NCI-H82 treated with DMSO at 0.1 percent for 48 hours (cell line): Measurements from ENCODE around the gene SNX30.
A peak's percentile ranks its signal among the peaks of the same experiment; 100 is the strongest.

ENCODE experiments used
- DNase-seq: peaks from one replicate; lab custom pipeline; 2025; ENCODE audit not compliant: unreplicated experiment; lab: John Stamatoyannopoulos, UW

Gene SNX30

DNA sequence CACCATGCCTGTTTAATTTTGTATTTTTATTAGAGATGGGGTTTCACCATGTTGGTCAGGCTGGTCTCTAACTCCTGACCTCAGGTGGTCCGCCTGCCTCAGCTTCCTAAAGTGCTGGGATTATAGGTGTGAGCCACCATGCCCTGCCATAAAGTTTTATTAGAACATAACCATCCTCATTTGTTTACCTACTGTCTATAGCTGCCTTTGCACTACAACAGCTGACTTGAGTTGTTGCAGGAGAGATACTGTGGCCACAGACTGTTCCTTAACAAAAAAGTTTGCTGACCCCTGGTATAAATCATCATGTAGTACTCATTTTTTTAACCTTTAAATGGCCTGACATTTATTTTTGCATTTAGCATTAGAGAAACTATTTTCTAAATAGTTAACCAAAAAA, 31.7 kb downstream of the SNX30 start:
- DNase-seq = no peak

DNA sequence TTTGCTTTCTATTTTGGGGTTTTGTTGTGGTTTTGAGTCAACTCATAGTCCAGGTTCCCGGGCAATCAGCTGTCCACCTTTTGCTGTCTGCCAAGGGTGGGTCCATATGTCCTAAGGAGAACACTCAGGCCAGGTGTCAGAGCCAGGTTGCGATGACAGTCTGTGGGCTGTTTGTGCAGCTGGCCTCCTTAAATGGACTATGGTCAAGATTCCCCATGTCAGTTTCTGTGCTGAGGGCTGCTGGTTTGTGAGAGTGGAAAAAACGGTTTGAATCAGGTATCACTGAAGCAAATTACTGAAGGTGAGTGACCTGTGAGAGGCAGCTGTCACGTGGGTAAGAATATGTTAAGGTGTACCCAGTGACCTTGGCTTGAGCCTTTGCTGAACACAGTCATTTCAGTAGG, 33.0 kb downstream of the SNX30 start:
- no peak for DNase-seq

DNA sequence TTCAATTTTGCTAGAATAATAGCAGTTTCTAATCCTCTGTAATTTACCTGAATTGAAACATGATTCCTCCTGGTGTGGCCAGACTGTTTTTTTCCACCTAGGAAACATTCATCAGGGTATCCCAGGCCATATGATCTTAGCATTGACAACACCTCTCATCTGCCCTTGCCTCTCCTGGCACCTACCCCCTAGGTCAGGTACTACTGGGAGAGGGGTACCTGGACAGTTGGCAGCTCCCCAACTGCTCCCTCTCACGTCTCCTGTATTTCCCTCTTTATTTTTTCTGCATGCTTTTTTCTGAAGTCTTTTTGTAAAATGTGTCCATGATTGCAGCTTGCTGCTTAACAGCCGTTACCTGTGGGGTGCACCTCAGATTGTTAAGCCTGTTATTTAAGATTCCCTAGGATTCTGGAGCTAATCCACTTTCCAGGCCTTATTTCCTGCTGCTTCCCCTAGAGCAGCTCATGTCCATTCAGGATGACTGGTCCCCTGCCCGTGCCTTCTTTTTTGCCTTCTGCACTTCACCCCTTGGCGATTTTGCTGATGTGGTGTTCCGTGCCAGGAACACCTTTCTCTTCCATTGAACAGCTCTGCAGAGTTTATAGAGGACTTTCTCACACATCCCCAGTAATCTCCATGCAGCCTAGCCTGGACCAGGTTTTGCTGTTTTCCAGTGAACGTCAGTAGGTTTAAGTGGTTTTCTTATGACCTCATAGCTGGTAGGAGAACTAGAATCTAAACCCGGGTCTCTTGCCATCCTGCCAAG, 33.6 kb downstream of the SNX30 start:
- peak; percentile 21 for DNase-seq

DNA sequence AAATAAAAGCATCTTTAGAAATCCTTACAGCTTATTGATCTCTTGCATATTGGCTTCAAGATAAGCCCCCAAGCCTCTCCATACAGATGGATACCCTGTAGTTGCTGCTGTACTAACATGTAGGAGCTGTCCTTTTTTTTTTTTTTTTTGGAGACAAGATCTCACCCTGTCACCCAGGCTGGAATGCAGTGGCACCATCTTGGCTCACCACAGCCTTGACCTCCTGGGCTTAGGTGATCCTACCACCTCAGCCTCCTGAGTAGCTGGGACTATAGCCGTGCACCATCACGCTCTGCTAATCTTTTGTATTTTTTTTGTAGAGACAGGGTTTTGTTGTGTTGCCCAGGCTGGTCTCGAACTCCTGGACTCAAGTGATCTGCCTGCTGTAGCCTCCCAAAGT, 35.4 kb downstream of the SNX30 start:
- DNase-seq = no peak

DNA sequence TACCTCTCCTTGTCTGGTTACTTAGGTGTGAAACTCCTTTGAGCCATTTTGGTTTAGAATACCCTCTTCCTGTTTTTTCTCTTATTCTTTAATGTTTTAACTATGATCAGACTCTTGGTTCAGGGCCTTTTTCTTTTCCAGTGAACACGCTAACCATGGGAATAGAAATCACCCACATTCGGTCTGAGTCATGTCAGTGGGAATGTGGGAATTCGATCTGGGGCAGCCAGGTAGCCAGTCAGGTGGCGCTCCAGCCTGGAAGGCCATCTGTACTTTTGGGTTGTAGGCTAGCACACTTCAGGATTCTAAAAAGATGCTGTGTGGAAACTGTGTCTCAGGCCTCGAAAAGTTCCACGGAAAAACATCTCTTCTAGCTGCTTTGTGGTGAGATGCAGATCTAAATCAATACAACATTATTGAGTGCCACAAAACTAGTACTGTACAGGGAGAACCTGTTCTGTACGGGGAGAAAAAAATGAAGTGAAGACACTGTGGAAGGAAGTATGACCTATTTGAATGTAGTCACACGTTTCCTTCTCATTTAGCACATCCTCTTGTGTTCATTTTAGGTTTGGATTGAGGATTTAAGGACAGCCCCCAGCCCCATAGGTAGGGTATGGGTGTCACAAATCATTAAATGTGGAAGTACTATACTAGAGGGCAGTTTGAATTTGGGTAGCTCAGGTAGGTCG, 36.4 kb downstream of the SNX30 start:
- DNase-seq = no peak

DNA sequence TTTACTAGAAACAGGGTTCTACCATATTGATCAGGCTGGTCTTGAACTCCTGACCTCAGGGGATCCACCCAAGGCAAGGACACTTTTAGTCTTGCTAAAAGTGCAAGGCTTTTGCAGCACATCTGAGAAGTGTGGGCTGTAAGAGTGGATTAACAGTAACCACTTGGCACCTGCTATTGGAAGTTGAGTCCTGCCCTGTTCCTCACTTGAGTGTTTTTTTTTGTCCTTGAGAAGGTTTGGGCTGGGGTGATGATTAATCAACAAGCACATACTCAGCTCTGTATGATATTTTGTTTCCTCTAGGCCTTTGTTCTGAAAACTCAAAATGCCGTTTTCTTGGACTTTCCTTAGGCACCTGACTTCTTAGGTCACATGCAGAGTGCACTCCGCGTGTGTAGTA, 37.4 kb downstream of the SNX30 start:
- no peak for DNase-seq

DNA sequence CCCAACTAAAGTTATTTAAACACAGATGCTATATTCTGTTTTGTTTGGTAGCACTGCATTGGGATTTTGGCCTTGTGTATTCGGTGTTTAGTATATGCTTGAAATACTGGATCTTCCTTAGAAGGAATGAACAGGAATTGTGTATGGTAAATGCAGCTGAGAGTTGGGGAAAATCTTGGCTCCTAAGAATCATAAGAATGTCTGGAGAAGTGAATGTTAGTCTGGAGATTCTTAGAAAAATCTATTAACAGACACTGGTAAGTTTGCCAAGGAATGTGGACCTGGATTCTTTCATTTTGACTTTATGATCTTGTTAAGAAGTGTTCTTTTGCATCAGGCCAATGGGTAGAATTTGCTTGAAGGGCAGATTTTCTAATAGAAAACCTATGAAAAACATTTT, 38.9 kb downstream of the SNX30 start:
- no peak for DNase-seq

DNA sequence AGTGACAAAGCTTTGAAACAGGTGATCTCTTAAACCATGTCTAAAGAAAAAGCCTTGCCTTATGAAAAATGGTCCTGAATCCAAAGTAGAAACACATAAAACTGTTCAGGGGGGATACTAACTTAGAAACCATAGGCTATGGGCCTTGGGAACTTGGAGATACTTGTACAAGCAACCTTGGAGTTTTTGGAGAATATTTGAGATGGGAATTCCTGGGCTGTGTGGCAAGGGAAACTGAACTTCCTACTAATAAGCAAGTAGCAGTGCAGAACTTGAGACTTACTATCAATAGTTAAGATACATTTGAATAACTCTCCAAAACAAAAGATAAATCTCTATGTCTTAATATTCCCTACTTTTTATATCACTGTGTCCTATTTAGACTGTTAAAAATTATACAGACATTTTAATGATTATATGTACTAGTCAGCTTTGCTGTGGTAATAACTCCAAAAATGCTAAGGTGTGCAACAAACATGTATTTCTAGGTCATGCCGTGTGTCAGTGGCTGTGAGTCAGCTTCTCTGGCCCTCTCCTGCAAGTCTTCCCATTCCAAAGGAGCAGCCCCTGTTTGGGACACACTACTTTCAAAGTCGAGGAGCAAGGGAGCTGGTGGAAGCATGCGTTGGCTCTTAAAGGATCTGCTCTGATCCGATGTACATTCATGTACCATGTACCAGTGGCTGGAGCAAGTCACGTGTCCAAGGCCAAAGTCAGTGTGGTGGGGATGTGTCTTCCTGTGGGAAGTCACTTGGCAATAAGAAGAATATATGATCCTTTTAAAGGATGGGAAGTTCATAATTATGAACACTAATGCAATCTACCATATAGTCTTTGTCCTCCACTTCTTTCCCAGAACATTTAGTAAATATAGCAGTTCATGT, 39.6 kb downstream of the SNX30 start:
- DNase-seq = no peak

DNA sequence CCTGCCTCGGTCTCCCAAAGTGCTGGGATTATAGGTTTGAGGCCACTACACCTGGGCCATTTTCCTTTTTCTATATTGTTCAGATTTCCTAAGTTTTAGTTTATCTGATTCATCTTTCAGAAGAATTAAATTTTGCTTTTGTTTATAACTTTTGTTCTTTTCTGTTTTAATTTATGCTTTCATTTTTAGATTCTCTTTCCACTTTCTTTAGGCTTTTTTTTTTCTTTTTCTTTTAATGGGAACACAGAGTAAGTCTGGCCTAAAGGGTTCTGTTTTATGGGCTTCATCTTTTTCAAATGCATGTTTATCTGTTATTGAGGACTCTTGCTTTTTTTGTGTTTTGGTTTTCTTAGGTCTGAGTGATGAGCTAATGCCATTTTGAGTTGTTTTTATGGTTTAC, 42.1 kb downstream of the SNX30 start:
- DNase-seq = no peak

DNA sequence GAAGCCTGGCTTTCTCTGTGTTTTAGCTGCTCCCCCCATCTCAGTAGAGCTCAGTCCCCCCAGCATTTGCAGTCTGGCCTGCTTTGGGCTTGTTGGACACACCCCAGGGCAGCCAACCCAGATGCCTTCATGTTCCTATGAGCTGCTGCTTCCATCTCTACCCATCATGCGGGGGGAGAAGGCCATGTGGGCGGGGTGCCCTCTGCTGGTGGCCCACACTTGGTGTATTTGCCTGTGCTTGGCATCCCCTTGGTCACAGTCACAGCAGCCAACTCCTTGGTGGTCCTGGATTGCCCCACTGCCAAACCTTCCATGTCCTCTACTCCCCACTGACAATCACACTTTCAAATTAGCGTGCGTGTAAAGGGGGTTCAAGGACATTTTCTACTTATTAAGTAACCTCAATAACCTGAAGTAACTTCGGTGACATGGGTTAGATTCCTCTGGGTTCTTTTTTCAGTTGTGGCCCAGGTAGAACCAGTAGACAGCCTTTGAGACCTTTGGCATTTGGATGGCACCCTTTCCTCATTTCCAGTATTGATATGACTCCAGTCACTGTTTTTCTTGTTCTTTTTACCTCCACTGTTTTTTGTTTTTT, 42.8 kb downstream of the SNX30 start:
- DNase-seq = peak; percentile 20

DNA sequence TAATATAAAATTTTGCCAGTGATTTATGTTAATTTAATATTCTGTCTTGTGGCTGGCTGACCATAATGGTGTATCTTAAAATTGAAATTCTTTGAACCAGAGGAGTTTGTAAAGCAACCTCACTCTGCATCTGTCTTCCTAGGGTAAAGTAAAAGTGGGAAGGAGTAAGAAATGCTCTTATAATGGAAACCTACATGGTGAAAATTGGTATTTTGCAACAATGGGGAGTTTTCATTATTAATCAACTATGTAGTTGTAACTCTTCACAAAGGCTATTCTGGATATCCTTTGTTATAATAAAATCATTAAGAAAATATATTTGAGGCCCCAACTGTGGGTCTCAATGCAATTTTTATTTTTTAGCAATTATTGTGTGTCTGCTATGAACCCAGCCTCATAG, 44.2 kb downstream of the SNX30 start:
- DNase-seq = no peak

DNA sequence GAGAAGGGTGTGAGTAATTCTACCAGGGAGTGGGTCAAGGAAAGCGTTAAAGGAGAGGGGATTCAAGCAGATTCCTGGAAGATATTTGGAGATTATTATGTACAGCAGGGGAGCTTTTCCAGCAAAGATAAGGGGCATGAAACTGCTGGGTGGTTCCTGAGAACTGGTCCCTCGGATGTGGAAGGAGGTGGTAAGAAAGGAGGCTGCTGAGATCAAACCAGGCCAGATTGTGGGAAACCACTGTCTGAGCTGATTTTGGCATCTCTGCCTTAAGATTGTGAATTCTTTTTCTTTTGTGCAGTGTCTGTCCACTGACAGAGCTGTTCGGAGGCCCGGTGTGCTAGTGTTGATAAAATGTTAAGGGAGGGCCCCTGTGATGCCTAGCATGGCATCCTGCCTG, 45.4 kb downstream of the SNX30 start:
- DNase-seq = no peak

DNA sequence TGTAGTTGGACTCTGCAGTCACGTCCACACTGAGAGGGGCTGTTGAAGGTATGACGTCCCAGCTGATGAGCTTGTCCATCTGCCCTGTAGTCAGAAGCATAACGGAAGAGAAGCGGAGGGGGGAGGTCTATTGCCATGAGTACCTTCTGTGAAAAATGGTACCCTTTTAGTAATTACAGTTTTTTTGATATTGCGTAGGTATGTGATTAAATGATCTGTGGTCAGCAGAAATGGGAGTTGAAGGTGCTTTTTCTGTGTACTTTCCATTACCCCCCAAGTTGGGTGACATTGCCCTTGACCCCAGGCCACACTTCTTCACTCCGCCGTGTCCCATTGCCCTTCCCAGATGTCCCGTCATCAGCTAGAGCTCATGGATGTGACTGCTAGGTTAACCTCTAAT, 45.9 kb downstream of the SNX30 start:
- no peak for DNase-seq

DNA sequence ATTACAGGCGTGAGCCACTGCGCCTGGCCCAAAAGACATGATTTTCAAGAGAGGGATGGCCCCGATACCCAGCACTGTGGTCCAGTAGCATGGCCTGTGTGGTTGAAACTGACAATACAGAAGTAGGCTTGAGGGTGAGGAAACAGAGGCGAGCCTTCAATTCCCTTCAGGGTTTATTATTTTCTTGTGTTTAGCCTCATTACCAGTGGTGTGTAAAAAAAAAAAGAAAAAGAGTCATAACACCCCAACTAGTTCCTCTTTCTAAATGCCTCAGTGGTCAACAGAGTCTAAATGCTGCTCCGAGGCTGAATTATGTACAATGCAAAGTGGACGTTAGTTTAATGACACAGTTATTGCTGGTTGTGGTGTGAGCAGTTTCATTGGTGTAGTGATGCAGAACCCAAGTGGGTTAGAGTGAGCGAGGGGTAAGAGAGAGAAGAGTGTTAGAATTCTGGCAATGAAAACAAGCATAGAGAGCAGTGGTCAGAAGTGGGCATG, 58.8 kb downstream of the SNX30 start:
- no peak for DNase-seq

DNA sequence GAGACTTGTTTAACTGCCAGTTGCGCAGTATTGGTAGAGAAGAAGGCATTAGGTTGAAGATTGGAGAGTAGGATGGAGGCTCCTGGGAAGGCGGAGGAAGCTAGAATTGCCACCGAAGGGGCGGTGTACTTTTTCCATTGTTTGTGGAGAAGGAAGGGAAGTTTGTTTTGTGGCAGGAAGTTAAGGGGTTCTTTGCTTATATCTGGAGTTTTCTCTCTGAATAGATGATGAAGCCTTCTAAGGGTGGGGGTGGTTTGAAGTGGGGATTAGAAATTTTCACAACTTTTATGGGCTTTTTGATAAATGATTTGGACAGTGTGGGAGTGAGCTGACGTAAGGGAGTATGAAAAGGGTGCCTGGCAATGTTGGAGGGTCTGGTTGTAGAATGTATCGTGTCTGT, 59.3 kb downstream of the SNX30 start:
- no peak for DNase-seq

DNA sequence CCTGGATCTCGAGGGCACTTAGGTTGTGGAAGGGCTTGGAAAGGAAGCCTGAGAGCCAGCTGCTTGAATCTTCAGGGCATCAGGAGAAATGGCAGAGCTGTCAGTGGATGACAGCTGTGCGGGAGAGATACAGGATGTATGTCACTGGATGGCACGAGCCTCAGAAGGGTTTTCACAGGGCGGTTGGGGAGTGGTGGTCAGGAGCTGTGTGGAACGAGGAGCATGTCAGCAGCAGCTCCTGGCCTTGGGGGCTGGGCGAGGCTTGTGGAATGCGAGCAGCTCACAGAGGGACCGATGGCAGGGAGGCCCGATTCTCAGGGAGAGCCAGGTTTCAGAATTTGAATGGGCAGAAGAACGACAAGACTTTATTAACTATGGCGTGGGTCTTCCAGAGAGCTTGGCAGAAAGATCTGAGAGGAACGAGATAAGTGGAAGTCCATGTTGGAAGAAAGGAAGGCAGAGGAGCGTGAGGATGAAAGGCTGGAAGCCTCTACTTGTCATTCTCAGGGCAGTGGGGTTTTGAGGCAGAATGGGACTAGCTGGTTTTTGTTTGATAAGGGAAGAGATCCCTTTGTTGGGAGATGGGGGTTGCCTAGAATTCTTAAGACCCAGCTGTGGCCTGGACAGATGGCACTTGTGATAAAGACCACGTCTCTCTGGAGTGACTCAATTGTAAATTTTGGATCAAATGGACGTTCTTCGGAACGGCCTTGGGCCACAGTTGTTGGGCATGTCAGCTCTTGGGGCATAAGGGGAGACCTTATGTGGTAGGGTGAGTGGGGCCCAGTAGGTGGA, 60.3 kb downstream of the SNX30 start:
- no peak for DNase-seq

DNA sequence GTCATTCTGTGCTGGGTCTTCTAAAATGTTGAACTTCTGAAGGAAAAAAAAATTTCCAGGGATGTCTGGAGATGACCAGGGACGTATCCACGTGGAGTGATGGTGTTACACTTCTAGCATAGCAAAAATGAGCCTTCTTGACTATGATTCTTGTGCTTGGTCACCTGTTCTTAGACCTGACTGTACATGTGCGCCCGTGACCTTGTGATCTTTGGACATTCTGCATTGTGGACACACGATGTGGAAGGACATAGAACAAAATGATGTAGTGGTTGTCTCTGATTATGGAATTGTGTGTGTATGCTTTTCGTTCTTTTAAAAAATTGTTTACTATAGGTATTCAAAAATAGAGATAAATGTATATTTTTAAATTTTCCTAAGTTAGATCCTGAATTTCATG, 61.0 kb downstream of the SNX30 start:
- DNase-seq = no peak

DNA sequence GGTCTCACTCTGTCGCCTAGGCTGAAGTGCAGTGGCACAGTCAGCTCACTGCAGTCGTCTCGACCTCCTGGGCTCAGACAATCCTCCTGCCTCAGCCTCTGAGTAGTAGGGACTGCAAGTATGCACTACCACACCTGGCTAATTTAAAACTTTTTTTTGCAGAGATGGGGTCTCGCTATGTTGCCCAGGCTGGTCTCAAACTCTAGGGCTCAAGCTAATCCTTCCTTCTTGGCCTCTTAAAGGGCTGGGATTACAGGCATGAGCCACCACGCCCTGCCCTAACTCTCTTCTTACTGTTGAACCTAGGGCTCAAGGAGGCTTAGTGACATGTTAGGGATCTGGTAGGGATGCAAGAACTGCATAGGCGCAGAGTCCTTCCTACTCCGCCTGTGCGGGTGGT, 65.3 kb downstream of the SNX30 start:
- no peak for DNase-seq

DNA sequence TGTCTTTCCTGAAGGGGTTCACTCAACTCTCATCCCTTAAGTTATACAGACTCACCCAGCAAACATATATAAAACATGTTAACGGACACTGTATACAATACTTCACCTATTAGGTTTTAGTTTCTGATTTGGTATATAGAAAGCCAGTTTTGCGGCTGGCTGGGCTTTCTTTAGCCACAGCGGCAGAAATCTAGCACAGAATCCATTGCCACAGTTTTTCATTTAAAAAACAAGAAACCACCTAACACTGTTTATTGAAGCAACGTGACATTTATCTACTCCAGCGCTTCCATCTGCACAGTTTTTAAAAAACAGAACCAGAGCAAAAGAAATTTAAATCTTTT, 67.3 kb downstream of the SNX30 start:
- DNase-seq = no peak

DNA sequence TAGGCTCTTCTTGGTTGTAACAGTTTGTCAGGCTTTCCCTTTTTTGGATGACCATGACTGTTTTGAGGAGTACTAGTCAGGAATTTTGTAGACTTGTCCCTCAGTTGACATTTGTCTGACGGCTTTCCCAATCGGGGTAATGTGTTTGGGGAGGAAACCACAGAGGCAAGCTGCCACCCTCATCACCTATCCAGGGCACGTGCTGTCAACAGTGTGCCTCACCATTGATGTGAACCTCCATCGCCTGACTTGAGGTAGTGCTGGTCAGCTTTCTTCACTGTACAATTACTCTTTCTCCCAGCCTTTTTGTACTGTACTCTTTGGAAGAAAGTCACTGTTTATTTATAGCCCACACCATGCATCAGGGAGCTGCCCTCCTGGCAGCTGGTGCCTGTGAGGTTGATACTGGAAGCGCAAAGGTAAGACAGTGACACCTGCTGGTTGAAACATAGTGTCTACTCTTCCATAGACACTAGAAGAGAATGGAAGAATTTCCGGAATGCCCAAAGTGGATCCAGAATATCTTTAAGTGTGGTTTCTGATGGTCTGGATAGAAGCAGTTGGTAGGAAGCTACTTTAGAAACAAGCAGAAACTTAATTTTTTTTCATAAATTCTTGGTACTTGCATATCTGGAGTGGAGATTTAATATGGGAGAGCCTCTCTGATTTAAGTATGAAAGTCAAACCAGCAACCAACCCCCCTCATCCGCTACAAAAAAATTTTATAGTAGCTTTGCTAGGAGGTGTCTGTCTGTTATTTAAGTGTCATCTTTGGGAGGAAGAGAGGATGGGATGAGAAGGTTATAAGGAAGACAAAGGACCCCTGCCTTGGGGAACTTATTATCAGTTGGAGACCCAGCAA, 69.3 kb downstream of the SNX30 start:
- DNase-seq = peak; percentile 15
